ENCODE data around the gene SPATA17.

Gene SPATA17

GRCh38 chr1:217776693-217777092, 145.5 kb downstream of the SPATA17 start:
- Histone ChIP-seq H3K4me3 (ENCODE audit: low read depth, low read length) (no peak overlapping the region), H3K27ac (no peak overlapping the region), H3K36me3 (replicated peaks) (no peaks in the 10 kb centered on the region), H3K27me3 (replicated peaks) (no peaks in the 10 kb centered on the region)
- DNase-seq, result no peak
- in situ Hi-C loops (cut with HindIII; ENCODE audit: low pct_ligation_motif_present, low sequenced_read_pairs), result no loop called here
- TF ChIP-seq, protein P1, sequence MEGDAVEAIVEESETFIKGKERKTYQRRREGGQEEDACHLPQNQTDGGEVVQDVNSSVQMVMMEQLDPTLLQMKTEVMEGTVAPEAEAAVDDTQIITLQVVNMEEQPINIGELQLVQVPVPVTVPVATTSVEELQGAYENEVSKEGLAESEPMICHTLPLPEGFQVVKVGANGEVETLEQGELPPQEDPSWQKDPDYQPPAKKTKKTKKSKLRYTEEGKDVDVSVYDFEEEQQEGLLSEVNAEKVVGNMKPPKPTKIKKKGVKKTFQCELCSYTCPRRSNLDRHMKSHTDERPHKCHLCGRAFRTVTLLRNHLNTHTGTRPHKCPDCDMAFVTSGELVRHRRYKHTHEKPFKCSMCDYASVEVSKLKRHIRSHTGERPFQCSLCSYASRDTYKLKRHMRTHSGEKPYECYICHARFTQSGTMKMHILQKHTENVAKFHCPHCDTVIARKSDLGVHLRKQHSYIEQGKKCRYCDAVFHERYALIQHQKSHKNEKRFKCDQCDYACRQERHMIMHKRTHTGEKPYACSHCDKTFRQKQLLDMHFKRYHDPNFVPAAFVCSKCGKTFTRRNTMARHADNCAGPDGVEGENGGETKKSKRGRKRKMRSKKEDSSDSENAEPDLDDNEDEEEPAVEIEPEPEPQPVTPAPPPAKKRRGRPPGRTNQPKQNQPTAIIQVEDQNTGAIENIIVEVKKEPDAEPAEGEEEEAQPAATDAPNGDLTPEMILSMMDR (IDR thresholded peaks at IDR 0.05; ENCODE audit: low read depth, low read length, missing control alignments), result no peak

DNA sequence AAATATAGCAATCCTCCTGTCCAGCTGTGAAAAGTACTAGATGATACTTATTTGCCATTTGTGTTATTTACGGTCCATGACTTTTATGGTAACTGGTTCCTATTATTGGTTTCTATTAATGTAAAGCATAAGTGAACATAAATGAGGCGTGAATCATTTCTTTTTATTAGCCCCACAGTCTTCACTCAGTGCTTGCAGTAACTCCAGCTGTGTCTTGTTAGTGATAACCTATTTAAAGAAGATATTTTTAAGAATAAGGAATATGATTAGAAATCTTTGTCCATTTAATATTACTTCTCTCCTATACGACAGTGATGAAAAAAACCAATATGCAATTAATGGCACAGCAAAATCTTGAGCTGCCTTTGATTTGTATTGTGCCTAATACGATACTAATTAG, 149.9 kb downstream of the SPATA17 start:
- in situ Hi-C loops (cut with HindIII; ENCODE audit: low pct_ligation_motif_present, low sequenced_read_pairs), result no loop called here
- TF ChIP-seq, protein P1 (IDR thresholded peaks at IDR 0.05; ENCODE audit: low read depth, low read length, missing control alignments), result no peak
- no peak for DNase-seq

GRCh38 chr1:217791091-217791490, 159.9 kb downstream of the SPATA17 start:
- in situ Hi-C loops (cut with HindIII; ENCODE audit: low pct_ligation_motif_present, low sequenced_read_pairs), result no loop called here
- no peak for DNase-seq
- TF ChIP-seq, protein P1 (IDR thresholded peaks at IDR 0.05; ENCODE audit: low read depth, low read length, missing control alignments), result no peak

More for the DNA sequence above, 149.9 kb downstream of the SPATA17 start:
- no peaks in the 10 kb centered on the region for H3K27me3 ChIP-seq (replicated peaks)
- H3K27ac ChIP-seq, result no peak overlapping the region
- H3K36me3 ChIP-seq (replicated peaks), result no peaks in the 10 kb centered on the region
- H3K4me3 ChIP-seq (ENCODE audit: low read depth, low read length), result no peak overlapping the region

GRCh38 chr1:217805792-217806191, 174.6 kb downstream of the SPATA17 start:
- H3K27ac ChIP-seq, result no peak overlapping the region
- TF ChIP-seq, protein P1 (IDR thresholded peaks at IDR 0.05; ENCODE audit: low read depth, low read length, missing control alignments), result no peak
- H3K36me3 ChIP-seq (replicated peaks), result no peaks in the 10 kb centered on the region
- DNase-seq, result no peak
- in situ Hi-C loops (cut with HindIII; ENCODE audit: low pct_ligation_motif_present, low sequenced_read_pairs), result no loop called here
- H3K27me3 ChIP-seq (replicated peaks), result no peaks in the 10 kb centered on the region
- H3K4me3 ChIP-seq (ENCODE audit: low read depth, low read length), result no peak overlapping the region

More at GRCh38 chr1:217791091-217791490, 159.9 kb downstream of the SPATA17 start:
- Histone ChIP-seq H3K36me3 (replicated peaks) (no peaks in the 10 kb centered on the region), H3K27me3 (replicated peaks) (no peaks in the 10 kb centered on the region), H3K27ac (no peak overlapping the region), H3K4me3 (ENCODE audit: low read depth, low read length) (no peak overlapping the region)

DNA sequence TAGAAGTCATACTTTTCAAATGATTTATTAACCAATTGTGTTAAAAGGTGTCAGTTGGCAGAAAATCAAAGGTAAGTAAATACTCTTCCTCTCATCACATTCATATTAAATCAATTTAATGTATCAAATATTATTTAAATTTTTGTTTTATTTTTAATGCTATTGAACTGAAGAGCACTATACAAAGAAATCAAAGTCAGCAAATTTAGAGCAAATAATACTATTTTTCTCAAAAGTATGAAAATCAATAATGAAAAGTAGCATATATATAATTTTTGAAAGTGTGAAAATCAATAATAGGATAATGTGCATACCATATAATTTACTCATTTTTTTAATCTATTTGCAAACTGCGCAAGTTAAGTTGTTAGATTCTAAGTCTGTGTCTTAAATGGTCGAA, 181.0 kb downstream of the SPATA17 start:
- TF ChIP-seq, protein P1 (IDR thresholded peaks at IDR 0.05; ENCODE audit: low read depth, low read length, missing control alignments), result no peak
- Histone ChIP-seq H3K36me3 (replicated peaks) (no peaks in the 10 kb centered on the region), H3K27ac (no peak overlapping the region), H3K27me3 (replicated peaks) (no peaks in the 10 kb centered on the region), H3K4me3 (ENCODE audit: low read depth, low read length) (no peak overlapping the region)
- in situ Hi-C loops (cut with HindIII; ENCODE audit: low pct_ligation_motif_present, low sequenced_read_pairs), result no loop called here
- no peak for DNase-seq

- H3K4me3 ChIP-seq (ENCODE audit: low read depth, low read length), result no peak overlapping the region
- TF ChIP-seq, protein P1 (IDR thresholded peaks at IDR 0.05; ENCODE audit: low read depth, low read length, missing control alignments), result no peak
- H3K36me3 ChIP-seq (replicated peaks), result no peaks in the 10 kb centered on the region
- H3K27me3 ChIP-seq (replicated peaks), result no peaks in the 10 kb centered on the region
- H3K27ac ChIP-seq, result no peak overlapping the region
- no peak for DNase-seq
- in situ Hi-C loops (cut with HindIII; ENCODE audit: low pct_ligation_motif_present, low sequenced_read_pairs), result no loop called here
Observed at GRCh38 chr1:217813031-217813430, 181.9 kb downstream of the SPATA17 start.

All from brain microvascular endothelial cell (primary cell).